IPS-18c (cell line): ENCODE results near the gene GMNN.

Experiments used
- H3K4me3 ChIP-seq: 2 replicates; pipeline ENCODE4 v1.7.0; 2013; ENCODE audit warnings: low read depth, mild to moderate bottlenecking, low read length, moderate library complexity; ENCODE audit not compliant: insufficient read depth
- H3K9me3 ChIP-seq: one replicate; pipeline ENCODE4 v1.6.1; 2013; ENCODE audit warnings: mild to moderate bottlenecking, low read length, moderate library complexity; ENCODE audit not compliant: control insufficient read depth, insufficient read depth

GMNN gene

GRCh38 chr6:24788031-24788665, 13.4 kb downstream of the GMNN start:
- Histone ChIP-seq H3K9me3 (no peaks in the 10 kb centered on the region), H3K4me3 (no peak overlapping the region)

GRCh38 chr6:24795106-24795505, 20.4 kb downstream of the GMNN start:
- Histone ChIP-seq H3K4me3 (no peak overlapping the region), H3K9me3 (no peaks in the 10 kb centered on the region)

- no peak overlapping the region for H3K4me3 ChIP-seq
- no peaks in the 10 kb centered on the region for H3K9me3 ChIP-seq
Observed at GRCh38 chr6:24796616-24797290, 22.0 kb downstream of the GMNN start.

- no peaks in the 10 kb centered on the region for H3K9me3 ChIP-seq
- H3K4me3 ChIP-seq: no peak overlapping the region
Observed at GRCh38 chr6:24797596-24798216, 23.0 kb downstream of the GMNN start.

GRCh38 chr6:24798740-24799540, 24.2 kb downstream of the GMNN start, which contains the start of gene ARMH2:
Gene ARMH2 (minus strand): TSS chr6:24798917. CDS start chr6:24798857, 60 bp downstream.
- no peak within 1 kb of the TSS for H3K4me3 ChIP-seq

GRCh38 chr6:24799541-24799915, 24.8 kb downstream of the GMNN start:
- H3K9me3 ChIP-seq: no peaks in the 10 kb centered on the region
- H3K4me3 ChIP-seq: no peak overlapping the region

More at GRCh38 chr6:24798740-24799540, 24.2 kb downstream of the GMNN start, which contains the start of gene ARMH2:
- no peaks in the 10 kb centered on the region for H3K9me3 ChIP-seq

- Histone ChIP-seq H3K4me3 (no peak overlapping the region), H3K9me3 (no peaks in the 10 kb centered on the region)
Observed at GRCh38 chr6:24802271-24803059, 27.7 kb downstream of the GMNN start.

- H3K9me3 ChIP-seq: no peaks in the 10 kb centered on the region
- no peak overlapping the region for H3K4me3 ChIP-seq
Observed at GRCh38 chr6:24807584-24807983, 32.8 kb downstream of the GMNN start.

- Histone ChIP-seq H3K9me3 (no peaks in the 10 kb centered on the region), H3K4me3 (no peak overlapping the region)
Observed at GRCh38 chr6:24809728-24810127, 35.0 kb downstream of the GMNN start.

GRCh38 chr6:24818346-24818745, 43.6 kb downstream of the GMNN start:
- no peaks in the 10 kb centered on the region for H3K9me3 ChIP-seq
- no peak overlapping the region for H3K4me3 ChIP-seq

- H3K4me3 ChIP-seq: no peak overlapping the region
Observed at GRCh38 chr6:24821860-24822444, 47.2 kb downstream of the GMNN start.

GRCh38 chr6:24822696-24823095, 48.0 kb downstream of the GMNN start:
- Histone ChIP-seq H3K4me3 (no peak overlapping the region), H3K9me3 (no peaks in the 10 kb centered on the region)

More at GRCh38 chr6:24821860-24822444, 47.2 kb downstream of the GMNN start:
- no peaks in the 10 kb centered on the region for H3K9me3 ChIP-seq

GRCh38 chr6:24823185-24823584, 48.4 kb downstream of the GMNN start:
- H3K9me3 ChIP-seq: no peaks in the 10 kb centered on the region
- H3K4me3 ChIP-seq: no peak overlapping the region

GRCh38 chr6:24824142-24824938, 49.6 kb downstream of the GMNN start:
- H3K4me3 ChIP-seq: no peak overlapping the region
- no peaks in the 10 kb centered on the region for H3K9me3 ChIP-seq

- H3K9me3 ChIP-seq: no peaks in the 10 kb centered on the region
- no peak overlapping the region for H3K4me3 ChIP-seq
Observed at GRCh38 chr6:24825130-24825630, 50.4 kb downstream of the GMNN start.

- H3K9me3 ChIP-seq: no peaks in the 10 kb centered on the region
- no peak overlapping the region for H3K4me3 ChIP-seq
Observed at GRCh38 chr6:24827162-24827561, 52.4 kb downstream of the GMNN start.
